WTC11 (cell line): ENCODE measurements around the gene ZNF668. TPM values are rescaled to one million over a fixed set of nuclear protein-coding genes. Genes with fewer than 3 reads are reported as not detected.
A peak's percentile ranks its signal among the peaks of the same experiment; 100 is the strongest.

Experiments used
- ATF1 ChIP-seq: sonication (generic); formaldehyde crosslinking; IDR thresholded peaks from 2 replicates; pipeline ENCODE4 v1.8.1; 2023; ENCODE audit warnings: mild to moderate bottlenecking, moderate library complexity, missing genetic modification reagents
- ESRRA ChIP-seq: sonication (generic); formaldehyde crosslinking; IDR thresholded peaks from 2 replicates; pipeline ENCODE4 v1.8.1; 2022; ENCODE audit warnings: mild to moderate bottlenecking, missing genetic modification reagents, borderline replicate concordance
- FOXJ3 ChIP-seq: sonication (generic); formaldehyde crosslinking; IDR thresholded peaks from 2 replicates; pipeline ENCODE4 v1.9.0; 2021; ENCODE audit warnings: missing genetic modification reagents, mild to moderate bottlenecking, borderline replicate concordance
- FOXP1 ChIP-seq: sonication (generic); formaldehyde crosslinking; IDR thresholded peaks from 2 replicates; pipeline ENCODE4 v1.8.0; 2022; ENCODE audit warnings: missing genetic modification reagents, mild to moderate bottlenecking, moderate library complexity, borderline replicate concordance
- JUN ChIP-seq: sonication (generic); formaldehyde crosslinking; IDR thresholded peaks from 2 replicates; pipeline ENCODE4 v1.8.0; 2023; ENCODE audit warnings: mild to moderate bottlenecking, missing genetic modification reagents
- MXD4 ChIP-seq: fragments of 250-450 bp; sonication (Bioruptor Pico); IDR thresholded peaks from 2 replicates; pipeline ENCODE4 v1.8.0; 2021; ENCODE audit warnings: mild to moderate bottlenecking, moderate library complexity, borderline replicate concordance
- NFE2L1 ChIP-seq: sonication (generic); formaldehyde crosslinking; IDR thresholded peaks from 2 replicates; pipeline ENCODE4 v1.8.1; 2023; ENCODE audit warnings: missing genetic modification reagents
- NFYB ChIP-seq: sonication (generic); formaldehyde crosslinking; conservative IDR thresholded peaks from 2 replicates; pipeline ENCODE4 v1.8.0; 2022; ENCODE audit warnings: low read depth, missing genetic modification reagents
- NR3C1 ChIP-seq: sonication (generic); formaldehyde crosslinking; conservative IDR thresholded peaks from 2 replicates; pipeline ENCODE4 v1.8.1; 2023; ENCODE audit warnings: low read depth, mild to moderate bottlenecking, missing genetic modification reagents
- SMAD4 ChIP-seq: sonication (generic); formaldehyde crosslinking; IDR thresholded peaks from 2 replicates; pipeline ENCODE4 v1.8.0; 2022; ENCODE audit warnings: mild to moderate bottlenecking, missing genetic modification reagents
- SOX15 ChIP-seq: fragments of 250-450 bp; sonication (Bioruptor Pico); IDR thresholded peaks from 2 replicates; pipeline ENCODE4 v1.9.0; 2021; ENCODE audit warnings: mild to moderate bottlenecking
- TCF7 ChIP-seq: sonication (generic); formaldehyde crosslinking; IDR thresholded peaks from 2 replicates; pipeline ENCODE4 v1.8.0; 2022; ENCODE audit warnings: mild to moderate bottlenecking, low read depth, missing genetic modification reagents, moderate library complexity
- ZBTB21 ChIP-seq: sonication (generic); formaldehyde crosslinking; IDR thresholded peaks from 2 replicates; pipeline ENCODE4 v1.8.1; 2023; ENCODE audit warnings: mild to moderate bottlenecking, missing genetic modification reagents, borderline replicate concordance
- ZNF121 ChIP-seq: sonication (generic); formaldehyde crosslinking; IDR thresholded peaks from 2 replicates; pipeline ENCODE4 v1.8.0; 2023; ENCODE audit warnings: missing genetic modification reagents
- ZNF138 ChIP-seq: sonication (generic); formaldehyde crosslinking; conservative IDR thresholded peaks from 2 replicates; pipeline ENCODE4 v1.8.1; 2022; ENCODE audit warnings: mild to moderate bottlenecking, moderate library complexity, missing genetic modification reagents
- ZNF219 ChIP-seq: sonication (generic); formaldehyde crosslinking; IDR thresholded peaks from 2 replicates; pipeline ENCODE4 v1.8.0; 2023; ENCODE audit warnings: missing genetic modification reagents, mild to moderate bottlenecking, borderline replicate concordance
- ZNF423 ChIP-seq: fragments of 250-450 bp; sonication (Bioruptor Pico); IDR thresholded peaks from 2 replicates; pipeline ENCODE4 v2.1.2; 2022; ENCODE audit warnings: mild to moderate bottlenecking, moderate library complexity
- ZNF671 ChIP-seq: fragments of 250-450 bp; sonication (Bioruptor Pico); IDR thresholded peaks from 2 replicates; pipeline ENCODE4 v1.8.0; 2021; ENCODE audit warnings: mild to moderate bottlenecking
- total RNA-seq: library from RNA; stranded (reverse); gene quantifications from 3 replicates; pipeline ENCODE4 v1.2.3, GENCODE V29; 2021
- TF ChIP-seq, protein P1 (sequence below): sonication (generic); formaldehyde crosslinking; IDR thresholded peaks from 2 replicates; pipeline ENCODE4 v1.8.1; 2023; ENCODE audit warnings: mild to moderate bottlenecking, missing genetic modification reagents
- TF ChIP-seq, protein P2 (sequence below): sonication (generic); formaldehyde crosslinking; IDR thresholded peaks from 2 replicates; pipeline ENCODE4 v1.8.0; 2022; ENCODE audit warnings: mild to moderate bottlenecking, missing genetic modification reagents
- TF ChIP-seq, protein P3 (sequence below): fragments of 250-450 bp; sonication (Bioruptor Pico); IDR thresholded peaks from 2 replicates; pipeline ENCODE4 v1.9.0; 2021; ENCODE audit warnings: mild to moderate bottlenecking
- TF ChIP-seq, protein P4 (sequence below): sonication (generic); formaldehyde crosslinking; IDR thresholded peaks from 2 replicates; pipeline ENCODE4 v1.8.1; 2023; ENCODE audit warnings: mild to moderate bottlenecking, missing genetic modification reagents, moderate library complexity
- TF ChIP-seq, protein P5 (sequence below): sonication (generic); formaldehyde crosslinking; IDR thresholded peaks from 2 replicates; pipeline ENCODE4 v1.8.0; 2023; ENCODE audit warnings: mild to moderate bottlenecking, missing genetic modification reagents
- TF ChIP-seq, protein P6 (sequence below): sonication (generic); formaldehyde crosslinking; IDR thresholded peaks from 2 replicates; pipeline ENCODE4 v1.8.0; 2022; ENCODE audit warnings: missing genetic modification reagents

The ZNF668 gene
- total RNA-seq, 1 experiment from 2014 or later, result 17.3 TPM

DNA sequence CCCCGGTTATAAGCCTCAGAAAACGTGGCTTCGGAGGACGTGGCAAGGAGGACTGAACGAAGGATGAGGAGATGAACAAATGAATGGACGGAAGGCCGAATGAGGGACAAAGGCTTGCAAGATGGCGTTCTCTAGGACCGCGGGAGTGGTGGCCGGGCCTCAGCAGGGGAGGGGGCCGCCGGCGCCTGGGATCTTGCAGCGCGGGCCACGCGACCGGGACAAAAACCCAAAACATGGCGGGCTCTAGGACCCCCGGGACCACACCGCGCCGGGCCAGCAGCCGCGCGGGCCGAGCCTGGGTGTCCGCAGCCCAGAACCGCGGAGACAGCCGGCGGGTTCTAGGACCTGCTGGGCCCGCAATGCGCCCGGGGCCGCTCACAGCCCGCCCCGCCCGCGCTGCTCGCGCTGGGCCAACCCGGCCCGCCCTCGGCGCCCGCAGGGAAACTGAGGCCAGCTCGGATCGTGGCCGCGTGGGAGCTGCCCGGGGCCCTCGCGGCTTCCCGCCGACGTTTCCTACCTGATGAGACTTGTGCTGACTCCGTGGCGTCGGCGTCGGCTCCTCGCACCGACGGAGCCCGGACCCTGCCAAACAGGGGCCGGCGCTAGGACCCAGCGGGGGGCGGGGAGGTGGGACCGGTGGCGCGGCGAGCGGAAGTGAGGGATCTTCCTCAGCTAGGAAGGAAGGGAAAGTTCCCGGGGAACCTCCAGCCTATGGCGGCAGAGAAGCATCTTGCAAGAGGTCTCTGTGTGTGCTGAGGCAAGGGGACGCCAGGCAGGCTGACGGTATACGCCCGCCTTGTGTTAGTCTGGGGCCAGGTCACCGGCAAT is 684 bp downstream of the ZNF668 start (continued):
- TF ChIP-seq, protein P1, sequence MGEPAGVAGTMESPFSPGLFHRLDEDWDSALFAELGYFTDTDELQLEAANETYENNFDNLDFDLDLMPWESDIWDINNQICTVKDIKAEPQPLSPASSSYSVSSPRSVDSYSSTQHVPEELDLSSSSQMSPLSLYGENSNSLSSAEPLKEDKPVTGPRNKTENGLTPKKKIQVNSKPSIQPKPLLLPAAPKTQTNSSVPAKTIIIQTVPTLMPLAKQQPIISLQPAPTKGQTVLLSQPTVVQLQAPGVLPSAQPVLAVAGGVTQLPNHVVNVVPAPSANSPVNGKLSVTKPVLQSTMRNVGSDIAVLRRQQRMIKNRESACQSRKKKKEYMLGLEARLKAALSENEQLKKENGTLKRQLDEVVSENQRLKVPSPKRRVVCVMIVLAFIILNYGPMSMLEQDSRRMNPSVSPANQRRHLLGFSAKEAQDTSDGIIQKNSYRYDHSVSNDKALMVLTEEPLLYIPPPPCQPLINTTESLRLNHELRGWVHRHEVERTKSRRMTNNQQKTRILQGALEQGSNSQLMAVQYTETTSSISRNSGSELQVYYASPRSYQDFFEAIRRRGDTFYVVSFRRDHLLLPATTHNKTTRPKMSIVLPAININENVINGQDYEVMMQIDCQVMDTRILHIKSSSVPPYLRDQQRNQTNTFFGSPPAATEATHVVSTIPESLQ (CRISPR knock-in tag), result no peak
- TF ChIP-seq SMAD4 (CRISPR knock-in tag), result no peak
- no peak for TF ChIP-seq ZBTB21 (CRISPR knock-in tag)
- TF ChIP-seq, protein P2, sequence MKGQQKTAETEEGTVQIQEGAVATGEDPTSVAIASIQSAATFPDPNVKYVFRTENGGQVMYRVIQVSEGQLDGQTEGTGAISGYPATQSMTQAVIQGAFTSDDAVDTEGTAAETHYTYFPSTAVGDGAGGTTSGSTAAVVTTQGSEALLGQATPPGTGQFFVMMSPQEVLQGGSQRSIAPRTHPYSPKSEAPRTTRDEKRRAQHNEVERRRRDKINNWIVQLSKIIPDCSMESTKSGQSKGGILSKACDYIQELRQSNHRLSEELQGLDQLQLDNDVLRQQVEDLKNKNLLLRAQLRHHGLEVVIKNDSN (CRISPR knock-in tag), result peak; percentile 23; the same call in 1 of the 2 replicates
- TF ChIP-seq NFE2L1 (CRISPR knock-in tag), result peak; percentile 59; the same call in 1 of the 2 replicates
- peak; percentile 100 for TF ChIP-seq ZNF121
- no peak for TF ChIP-seq ZNF138 (CRISPR knock-in tag)
- peak; percentile 36; the same call in 1 of the 2 replicates for TF ChIP-seq ZNF219 (CRISPR knock-in tag)
- TF ChIP-seq, protein P3, sequence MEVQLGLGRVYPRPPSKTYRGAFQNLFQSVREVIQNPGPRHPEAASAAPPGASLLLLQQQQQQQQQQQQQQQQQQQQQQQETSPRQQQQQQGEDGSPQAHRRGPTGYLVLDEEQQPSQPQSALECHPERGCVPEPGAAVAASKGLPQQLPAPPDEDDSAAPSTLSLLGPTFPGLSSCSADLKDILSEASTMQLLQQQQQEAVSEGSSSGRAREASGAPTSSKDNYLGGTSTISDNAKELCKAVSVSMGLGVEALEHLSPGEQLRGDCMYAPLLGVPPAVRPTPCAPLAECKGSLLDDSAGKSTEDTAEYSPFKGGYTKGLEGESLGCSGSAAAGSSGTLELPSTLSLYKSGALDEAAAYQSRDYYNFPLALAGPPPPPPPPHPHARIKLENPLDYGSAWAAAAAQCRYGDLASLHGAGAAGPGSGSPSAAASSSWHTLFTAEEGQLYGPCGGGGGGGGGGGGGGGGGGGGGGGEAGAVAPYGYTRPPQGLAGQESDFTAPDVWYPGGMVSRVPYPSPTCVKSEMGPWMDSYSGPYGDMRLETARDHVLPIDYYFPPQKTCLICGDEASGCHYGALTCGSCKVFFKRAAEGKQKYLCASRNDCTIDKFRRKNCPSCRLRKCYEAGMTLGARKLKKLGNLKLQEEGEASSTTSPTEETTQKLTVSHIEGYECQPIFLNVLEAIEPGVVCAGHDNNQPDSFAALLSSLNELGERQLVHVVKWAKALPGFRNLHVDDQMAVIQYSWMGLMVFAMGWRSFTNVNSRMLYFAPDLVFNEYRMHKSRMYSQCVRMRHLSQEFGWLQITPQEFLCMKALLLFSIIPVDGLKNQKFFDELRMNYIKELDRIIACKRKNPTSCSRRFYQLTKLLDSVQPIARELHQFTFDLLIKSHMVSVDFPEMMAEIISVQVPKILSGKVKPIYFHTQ, result no peak
- no peak for TF ChIP-seq ZNF423 (CRISPR knock-in tag)
- peak; percentile 14; the same call in 1 of the 2 replicates for TF ChIP-seq ESRRA (CRISPR knock-in tag)
- TF ChIP-seq JUN (CRISPR knock-in tag), result no peak
- TF ChIP-seq FOXP1 (CRISPR knock-in tag), result peak; percentile 72
- TF ChIP-seq NFYB (CRISPR knock-in tag), result 0 out of 2 replicates have a peak, but pooled peaks have one; percentile 22
- TF ChIP-seq, protein P4, sequence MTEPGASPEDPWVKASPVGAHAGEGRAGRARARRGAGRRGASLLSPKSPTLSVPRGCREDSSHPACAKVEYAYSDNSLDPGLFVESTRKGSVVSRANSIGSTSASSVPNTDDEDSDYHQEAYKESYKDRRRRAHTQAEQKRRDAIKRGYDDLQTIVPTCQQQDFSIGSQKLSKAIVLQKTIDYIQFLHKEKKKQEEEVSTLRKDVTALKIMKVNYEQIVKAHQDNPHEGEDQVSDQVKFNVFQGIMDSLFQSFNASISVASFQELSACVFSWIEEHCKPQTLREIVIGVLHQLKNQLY (CRISPR knock-in tag), result no peak
- no peak for TF ChIP-seq FOXJ3
- 0 out of 2 replicates have a peak, but pooled peaks have one; percentile 70 for TF ChIP-seq ZNF671 (CRISPR knock-in tag)
- no peak for TF ChIP-seq MXD4 (CRISPR knock-in tag)
- TF ChIP-seq TCF7 (CRISPR knock-in tag), result 0 out of 2 replicates have a peak, but pooled peaks have one; percentile 54
- TF ChIP-seq, protein P5, sequence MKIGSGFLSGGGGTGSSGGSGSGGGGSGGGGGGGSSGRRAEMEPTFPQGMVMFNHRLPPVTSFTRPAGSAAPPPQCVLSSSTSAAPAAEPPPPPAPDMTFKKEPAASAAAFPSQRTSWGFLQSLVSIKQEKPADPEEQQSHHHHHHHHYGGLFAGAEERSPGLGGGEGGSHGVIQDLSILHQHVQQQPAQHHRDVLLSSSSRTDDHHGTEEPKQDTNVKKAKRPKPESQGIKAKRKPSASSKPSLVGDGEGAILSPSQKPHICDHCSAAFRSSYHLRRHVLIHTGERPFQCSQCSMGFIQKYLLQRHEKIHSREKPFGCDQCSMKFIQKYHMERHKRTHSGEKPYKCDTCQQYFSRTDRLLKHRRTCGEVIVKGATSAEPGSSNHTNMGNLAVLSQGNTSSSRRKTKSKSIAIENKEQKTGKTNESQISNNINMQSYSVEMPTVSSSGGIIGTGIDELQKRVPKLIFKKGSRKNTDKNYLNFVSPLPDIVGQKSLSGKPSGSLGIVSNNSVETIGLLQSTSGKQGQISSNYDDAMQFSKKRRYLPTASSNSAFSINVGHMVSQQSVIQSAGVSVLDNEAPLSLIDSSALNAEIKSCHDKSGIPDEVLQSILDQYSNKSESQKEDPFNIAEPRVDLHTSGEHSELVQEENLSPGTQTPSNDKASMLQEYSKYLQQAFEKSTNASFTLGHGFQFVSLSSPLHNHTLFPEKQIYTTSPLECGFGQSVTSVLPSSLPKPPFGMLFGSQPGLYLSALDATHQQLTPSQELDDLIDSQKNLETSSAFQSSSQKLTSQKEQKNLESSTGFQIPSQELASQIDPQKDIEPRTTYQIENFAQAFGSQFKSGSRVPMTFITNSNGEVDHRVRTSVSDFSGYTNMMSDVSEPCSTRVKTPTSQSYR (CRISPR knock-in tag), result no peak
- TF ChIP-seq SOX15, result no peak
- no peak for TF ChIP-seq NR3C1 (CRISPR knock-in tag)
- TF ChIP-seq, protein P6, sequence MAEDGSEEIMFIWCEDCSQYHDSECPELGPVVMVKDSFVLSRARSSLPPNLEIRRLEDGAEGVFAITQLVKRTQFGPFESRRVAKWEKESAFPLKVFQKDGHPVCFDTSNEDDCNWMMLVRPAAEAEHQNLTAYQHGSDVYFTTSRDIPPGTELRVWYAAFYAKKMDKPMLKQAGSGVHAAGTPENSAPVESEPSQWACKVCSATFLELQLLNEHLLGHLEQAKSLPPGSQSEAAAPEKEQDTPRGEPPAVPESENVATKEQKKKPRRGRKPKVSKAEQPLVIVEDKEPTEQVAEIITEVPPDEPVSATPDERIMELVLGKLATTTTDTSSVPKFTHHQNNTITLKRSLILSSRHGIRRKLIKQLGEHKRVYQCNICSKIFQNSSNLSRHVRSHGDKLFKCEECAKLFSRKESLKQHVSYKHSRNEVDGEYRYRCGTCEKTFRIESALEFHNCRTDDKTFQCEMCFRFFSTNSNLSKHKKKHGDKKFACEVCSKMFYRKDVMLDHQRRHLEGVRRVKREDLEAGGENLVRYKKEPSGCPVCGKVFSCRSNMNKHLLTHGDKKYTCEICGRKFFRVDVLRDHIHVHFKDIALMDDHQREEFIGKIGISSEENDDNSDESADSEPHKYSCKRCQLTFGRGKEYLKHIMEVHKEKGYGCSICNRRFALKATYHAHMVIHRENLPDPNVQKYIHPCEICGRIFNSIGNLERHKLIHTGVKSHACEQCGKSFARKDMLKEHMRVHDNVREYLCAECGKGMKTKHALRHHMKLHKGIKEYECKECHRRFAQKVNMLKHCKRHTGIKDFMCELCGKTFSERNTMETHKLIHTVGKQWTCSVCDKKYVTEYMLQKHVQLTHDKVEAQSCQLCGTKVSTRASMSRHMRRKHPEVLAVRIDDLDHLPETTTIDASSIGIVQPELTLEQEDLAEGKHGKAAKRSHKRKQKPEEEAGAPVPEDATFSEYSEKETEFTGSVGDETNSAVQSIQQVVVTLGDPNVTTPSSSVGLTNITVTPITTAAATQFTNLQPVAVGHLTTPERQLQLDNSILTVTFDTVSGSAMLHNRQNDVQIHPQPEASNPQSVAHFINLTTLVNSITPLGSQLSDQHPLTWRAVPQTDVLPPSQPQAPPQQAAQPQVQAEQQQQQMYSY, result 0 out of 2 replicates have a peak, but pooled peaks have one; percentile 27
- no peak for TF ChIP-seq ATF1 (CRISPR knock-in tag)
